GM12875 (cell line): ENCODE results near the gene ZNF775.

Experiments used
- H3K4me3 ChIP-seq: one replicate; pipeline ENCODE4 v1.5.1; 2011; ENCODE audit warnings: low read depth, low read length, control low read depth
- CTCF ChIP-seq: IDR thresholded peaks from 2 replicates; pipeline ENCODE4 v1.5.1; 2011; ENCODE audit warnings: low read depth, mild to moderate bottlenecking, control low read depth, inconsistent platforms, low read length, moderate library complexity, borderline replicate concordance; ENCODE audit not compliant: insufficient read depth

Gene ZNF775

GRCh38 chr7:150335108-150335773 is 43.9 kb upstream of the ZNF775 start:
- no peak overlapping the region for H3K4me3 ChIP-seq
- TF ChIP-seq CTCF: no peak

GRCh38 chr7:150335774-150336112 is 43.4 kb upstream of the ZNF775 start:
- TF ChIP-seq CTCF: no peak
- H3K4me3 ChIP-seq: no peak overlapping the region

GRCh38 chr7:150336746-150337145 is 42.4 kb upstream of the ZNF775 start:
- no peak overlapping the region for H3K4me3 ChIP-seq
- TF ChIP-seq CTCF: no peak

GRCh38 chr7:150337179-150337578 is 42.0 kb upstream of the ZNF775 start:
- H3K4me3 ChIP-seq: no peak overlapping the region
- TF ChIP-seq CTCF: no peak

GRCh38 chr7:150337659-150338081 is 41.5 kb upstream of the ZNF775 start:
- no peak overlapping the region for H3K4me3 ChIP-seq
- TF ChIP-seq CTCF: no peak

- H3K4me3 ChIP-seq: no peak overlapping the region
- TF ChIP-seq CTCF: no peak
Observed at GRCh38 chr7:150338166-150338829, 40.8 kb upstream of the ZNF775 start.

- no peak for TF ChIP-seq CTCF
- no peak overlapping the region for H3K4me3 ChIP-seq
Observed at GRCh38 chr7:150339409-150339809, 39.7 kb upstream of the ZNF775 start.
